ENCODE results near the gene AIFM2. TPM values are rescaled to one million over a fixed set of nuclear protein-coding genes. Genes with fewer than 3 reads are reported as not detected.

Gene AIFM2
- polyA plus RNA-seq, 2 of the 4 experiments (the other 2 are of a cell fraction) = 30.0 to 34.8 TPM

DNA sequence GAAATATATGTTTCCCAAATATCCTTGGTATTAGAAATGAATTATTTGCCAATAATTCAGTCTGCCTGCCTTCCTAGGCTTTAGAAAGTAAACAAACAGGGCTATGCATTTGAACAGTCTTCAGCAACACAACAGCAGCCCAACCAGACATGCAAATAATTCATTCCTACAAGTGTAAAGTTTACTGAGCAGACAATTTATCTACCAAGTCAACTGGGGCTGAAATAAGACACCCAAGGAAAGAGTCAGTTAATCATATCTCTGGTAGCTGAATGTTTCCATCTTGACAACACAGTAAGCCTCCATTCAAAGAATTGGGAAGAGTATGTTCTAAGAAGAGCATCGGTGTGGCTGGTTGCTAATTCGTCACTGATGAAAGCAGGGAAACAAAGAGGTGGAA, 38.4 kb downstream of the AIFM2 start:
- peaks cover 21% of the 10 kb centered on the region for H3K4me1 ChIP-seq
- WGBS (ENCODE audit: missing lambda C conversion rate) = 100% methylated on average over 2 of the region's 2 CpGs
- H3K27ac ChIP-seq = no peak overlapping the region
- no peak overlapping the region for H3K4me3 ChIP-seq
- DNase-seq (ENCODE audit: low read depth in 1 of 2, low spot score in 1 of 2) (no peak), FAIRE-seq (no peak), ATAC-seq (no peak)
- TF ChIP-seq MAZ (IDR thresholded peaks at IDR 0.05; ENCODE audit: borderline replicate concordance, low read depth, low read length) = no peak
- TF ChIP-seq, protein P1, sequence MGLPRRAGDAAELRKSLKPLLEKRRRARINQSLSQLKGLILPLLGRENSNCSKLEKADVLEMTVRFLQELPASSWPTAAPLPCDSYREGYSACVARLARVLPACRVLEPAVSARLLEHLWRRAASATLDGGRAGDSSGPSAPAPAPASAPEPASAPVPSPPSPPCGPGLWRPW (IDR thresholded peaks at IDR 0.05) = no peak
- no peak for TF ChIP-seq CEBPB (IDR thresholded peaks at IDR 0.05)
- TF ChIP-seq SMC3 (IDR thresholded peaks at IDR 0.05) = no peak
- TF ChIP-seq ESRRA (IDR thresholded peaks at IDR 0.05; ENCODE audit: borderline replicate concordance, low read length) = no peak
- no peak for TF ChIP-seq HMGXB4 (CRISPR knock-in tag; IDR thresholded peaks at IDR 0.05; ENCODE audit: borderline replicate concordance)
- TF ChIP-seq BHLHE40 (IDR thresholded peaks at IDR 0.05; ENCODE audit: low read depth, low read length) = no peak
- no peak for TF ChIP-seq KDM5A (IDR thresholded peaks at IDR 0.05)
- TF ChIP-seq GATA3 (IDR thresholded peaks at IDR 0.05; ENCODE audit: borderline replicate concordance) = no peak
- no peak for TF ChIP-seq HOXB5 (CRISPR knock-in tag; IDR thresholded peaks at IDR 0.05)
- TF ChIP-seq ZSCAN20 (CRISPR knock-in tag; IDR thresholded peaks at IDR 0.05) = no peak
- H3K4me2 ChIP-seq = no peak overlapping the region
- CTCF ChIA-PET = interaction anchor here (1.2 to 20.1 kb wide), 3 partner anchors 12 to 24 kb away, joined by 4 to 244 read pairs (median 29); no protein-coding TSS in a partner anchor
- POLR2A ChIA-PET = interaction anchor here (2.0 kb wide), 1 partner anchor 52 kb away, joined by 7 read pairs; the partner anchor contains the start of gene TYSND1
- H3K9me3 ChIP-seq = no peaks in the 10 kb centered on the region

GRCh38 chr10:70093335-70093944, 39.2 kb downstream of the AIFM2 start:
- CTCF ChIA-PET = interaction anchor here (0.7 to 20.1 kb wide), 5 partner anchors 9 to 25 kb away, joined by 3 to 244 read pairs (median 4); no protein-coding TSS in a partner anchor
- DNase-seq (ENCODE audit: low read depth in 1 of 2, low spot score in 1 of 2) (no peak), ATAC-seq (no peak), FAIRE-seq (no peak)
- Histone ChIP-seq H3K4me2 (no peak overlapping the region), H3K27ac (no peak overlapping the region), H3K9me3 (no peaks in the 10 kb centered on the region), H3K4me1 (peaks cover 21% of the 10 kb centered on the region), H3K4me3 (no peak overlapping the region)
- TF ChIP-seq EP300 (IDR thresholded peaks at IDR 0.05) (no peak), NPAS2 (CRISPR knock-in tag; IDR thresholded peaks at IDR 0.05; ENCODE audit: borderline replicate concordance) (no peak), SREBF2 (IDR thresholded peaks at IDR 0.05) (no peak), ZFP36 (IDR thresholded peaks at IDR 0.05; ENCODE audit: borderline replicate concordance, partially characterized antibody) (no peak), USF2 (IDR thresholded peaks at IDR 0.05) (no peak), HMGXB4 (CRISPR knock-in tag; IDR thresholded peaks at IDR 0.05; ENCODE audit: borderline replicate concordance) (no peak), KDM1A (IDR thresholded peaks at IDR 0.05; ENCODE audit: low read depth) (no peak), CBX8 (IDR thresholded peaks at IDR 0.05) (no peak), HOXA7 (CRISPR knock-in tag; IDR thresholded peaks at IDR 0.05) (no peak), KDM5A (IDR thresholded peaks at IDR 0.05) (no peak), CHD2 (IDR thresholded peaks at IDR 0.05; ENCODE audit: low read length, partially characterized antibody) (no peak), ZC3H11A (IDR thresholded peaks at IDR 0.05) (no peak), ESRRA (IDR thresholded peaks at IDR 0.05; ENCODE audit: borderline replicate concordance, low read length) (no peak), E2F6 (IDR thresholded peaks at IDR 0.05; ENCODE audit: borderline replicate concordance, low read depth) (no peak), HOXB5 (CRISPR knock-in tag; IDR thresholded peaks at IDR 0.05) (no peak)
- TF ChIP-seq, protein P2, sequence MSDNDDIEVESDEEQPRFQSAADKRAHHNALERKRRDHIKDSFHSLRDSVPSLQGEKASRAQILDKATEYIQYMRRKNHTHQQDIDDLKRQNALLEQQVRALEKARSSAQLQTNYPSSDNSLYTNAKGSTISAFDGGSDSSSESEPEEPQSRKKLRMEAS (IDR thresholded peaks at IDR 0.05) = no peak
- 86% methylated on average over 9 of the region's 9 CpGs for WGBS (ENCODE audit: missing lambda C conversion rate)
- POLR2A ChIA-PET = no interaction called here
